HepG2 (cell line): ENCODE data around the gene RAB30. TPM values are rescaled to one million over a fixed set of nuclear protein-coding genes. Genes with fewer than 3 reads are reported as not detected.

Source experiments
- ATAC-seq: fragments of 200-7000 bp; cut with Tn5 transposase; 3 replicates; pipeline ENCODE4 v1.9.1; 2020; ENCODE audit warnings: mild to moderate bottlenecking, moderate library complexity
- BruUV-seq: library from RNA; stranded (reverse); fragments of 400-500 nt; replicated peaks from 2 replicates; lab custom pipeline; 2021; lab: Mats Ljungman, UMichigan
- CTCF ChIA-PET: fragments of 300-600 bp; formaldehyde crosslinking; extraction: SDS; loops from one replicate; lab custom pipeline; 2021; ENCODE audit warnings: low total read pairs, inconsistent platforms, low intra/inter-chr PET ratio; lab: Yijun Ruan, JAX
- POLR2A ChIA-PET: fragments of 350-600 bp; sonication (Branson Sonifier 250); formaldehyde crosslinking; loops from one replicate; lab custom pipeline; 2020; ENCODE audit warnings: antibody characterized with exemption, inconsistent platforms; lab: Yijun Ruan, JAX
- DNase-seq: peaks from one replicate; pipeline ENCODE4 v3.0.0-alpha.2; 2015; ENCODE audit warnings: low spot score
- FAIRE-seq: peaks from 3 replicates; lab custom pipeline; 2011; peaks lifted over from hg19 to GRCh38; lab: Jason Lieb, UNC
- H2AFZ ChIP-seq: one replicate; pipeline ENCODE4 v1.6.1; 2011; ENCODE audit warnings: low read length, inconsistent platforms
- H3K27ac ChIP-seq: fragments of 300-600 bp; 3 replicates; pipeline ENCODE4 v1.8.0; 2011; ENCODE audit warnings: mixed run types, mild to moderate bottlenecking, mixed read lengths, low read length, inconsistent platforms; ENCODE audit not compliant: insufficient read depth; ENCODE audit errors: extremely low read length
- H3K27me3 ChIP-seq, 2 experiments: fragments of 200-600 bp in 1 of 2; 2 replicates in 1 of 2; 3 replicates in 1 of 2; pipeline versions ENCODE4 v1.6.0 to v1.8.0; 2011; ENCODE audit warnings: low read length in 2 of 2, mild to moderate bottlenecking in 2 of 2, moderate library complexity in 2 of 2, inconsistent platforms in 1 of 2; ENCODE audit not compliant: insufficient read depth in 2 of 2, control insufficient read depth in 1 of 2
- H3K36me3 ChIP-seq, 2 experiments: fragments of 200-600 bp in 1 of 2; replicated peaks in 1 of 2; 2 replicates in 1 of 2; 3 replicates in 1 of 2; pipeline versions ENCODE4 v1.5.1 to v1.8.0; 2011; ENCODE audit warnings: low read length in 2 of 2, inconsistent platforms in 1 of 2; ENCODE audit not compliant: insufficient read depth in 2 of 2, control insufficient read depth in 1 of 2
- H3K4me1 ChIP-seq: 2 replicates; pipeline ENCODE4 v1.5.1; 2012; ENCODE audit warnings: low read length, inconsistent platforms; ENCODE audit not compliant: insufficient read depth
- H3K4me2 ChIP-seq: 2 replicates; pipeline ENCODE4 v1.6.0; 2011; ENCODE audit warnings: low read depth, low read length, inconsistent platforms
- H3K4me3 ChIP-seq, 3 experiments: fragments of 200-600 bp in 1 of 3; sonication (generic), shearing (Covaris generic) in 1 of 3; replicated peaks in 1 of 3; 2 replicates each; pipeline ENCODE4 v1.5.1; 2011 to 2016; ENCODE audit warnings: low read length in 3 of 3, inconsistent platforms in 2 of 3, low read depth in 2 of 3, mild to moderate bottlenecking in 2 of 3, control low read depth in 1 of 3, mixed read lengths in 1 of 3; ENCODE audit not compliant: insufficient read depth in 1 of 3
- H3K79me2 ChIP-seq: one replicate; pipeline ENCODE4 v1.6.1; 2011; ENCODE audit warnings: low read length, inconsistent platforms; ENCODE audit not compliant: insufficient read depth
- H3K9ac ChIP-seq: 2 replicates; pipeline ENCODE4 v1.6.0; 2011; ENCODE audit warnings: mild to moderate bottlenecking, low read depth, low read length, inconsistent platforms; ENCODE audit not compliant: insufficient read depth
- H3K9me3 ChIP-seq: 2 replicates; pipeline ENCODE4 v1.5.1; 2012; ENCODE audit warnings: mild to moderate bottlenecking, low read length
- H4K20me1 ChIP-seq: 2 replicates; pipeline ENCODE4 v1.6.0; 2011; ENCODE audit warnings: inconsistent platforms, mild to moderate bottlenecking, low read length, moderate library complexity; ENCODE audit not compliant: insufficient read depth
- NFATC3 ChIP-seq: sonication (generic); formaldehyde crosslinking; IDR thresholded peaks from 2 replicates; pipeline ENCODE4 v1.5.1; 2020; ENCODE audit warnings: mild to moderate bottlenecking, missing genetic modification reagents
- NPAS2 ChIP-seq: sonication (generic); formaldehyde crosslinking; IDR thresholded peaks from 2 replicates; pipeline ENCODE4 v1.8.0; 2022; ENCODE audit warnings: mild to moderate bottlenecking, missing genetic modification reagents, borderline replicate concordance
- PITX1 ChIP-seq: sonication (generic); formaldehyde crosslinking; IDR thresholded peaks from 2 replicates; pipeline ENCODE4 v1.5.1; 2020; ENCODE audit warnings: mild to moderate bottlenecking, missing genetic modification reagents
- PRDM15 ChIP-seq: sonication (generic); formaldehyde crosslinking; IDR thresholded peaks from 2 replicates; pipeline ENCODE4 v1.4.0; 2020; ENCODE audit warnings: missing genetic modification reagents
- ZNF468 ChIP-seq: sonication (generic); formaldehyde crosslinking; IDR thresholded peaks from 2 replicates; pipeline ENCODE4 v1.8.0; 2022; ENCODE audit warnings: mild to moderate bottlenecking, moderate library complexity, missing genetic modification reagents
- WGBS: methylation state at CpG from one replicate; pipeline ENCODE4 v1.1.6; 2017; ENCODE audit warnings: low lambda C conversion rate; 5-methylcytosine and 5-hydroxymethylcytosine counted together
- in situ Hi-C: cut with HindIII; loops from 2 replicates; pipeline ENCODE4 v1.10.0; 2017; ENCODE audit warnings: low pct_unique_long_range_greater_than_20kb; ENCODE audit not compliant: extremely low pct_ligation_motif_present
- intact Hi-C: fragments of 100-400 bp; cut with micrococcal nuclease; formaldehyde crosslinking; loops from one replicate; pipeline ENCODE4 v1.10.0; 2022; ENCODE audit not compliant: unreplicated experiment
- polyA plus RNA-seq, 8 experiments: library from polyadenylated mRNA; depleted of rRNA in 3 of 8; stranded (reverse) in 7 of 8; unstranded in 1 of 8; fragments of >200 nt; fragmentation: Illumina TruSeq in 4 of 8; extraction: Trizol in 4 of 8; gene quantifications; 2 replicates each; pipeline versions ENCODE4 v1.2.1 to v1.2.3, GENCODE V29; 2011 to 2016; ENCODE audit warnings: low read depth in 4 of 8, missing spikeins in 1 of 8, mixed read lengths in 1 of 8; ENCODE audit not compliant: insufficient read depth in 1 of 8
- total RNA-seq, 5 experiments: library from RNA; depleted of rRNA; stranded (reverse); fragments of >200 nt; fragmentation: Illumina TruSeq; extraction: Trizol; gene quantifications; 2 replicates each; pipeline ENCODE4 v1.2.3, GENCODE V29; 2016; ENCODE audit warnings: low read depth in 1 of 5
- TF ChIP-seq, protein P1 (sequence below): sonication (generic); formaldehyde crosslinking; IDR thresholded peaks from 2 replicates; pipeline ENCODE4 v1.5.1; 2020; ENCODE audit warnings: missing genetic modification reagents, mild to moderate bottlenecking, borderline replicate concordance

Gene RAB30
- total and polyA plus RNA-seq, 2 of the 13 experiments (the other 11 are each of a cell fraction or from before 2014, with no cell fraction given): 3.7 to 5.0 TPM

- WGBS: 96% methylated on average over 4 of the region's 4 CpGs
- no peaks in the 10 kb centered on the region for H3K36me3 ChIP-seq
- H3K4me1 ChIP-seq: peaks cover 40% of the 10 kb centered on the region
- H3K79me2 ChIP-seq: peaks cover 4% of the 10 kb centered on the region
- DNase-seq: no peak
- no peak overlapping the region for H2AFZ ChIP-seq
- no peak overlapping the region for H3K4me3 ChIP-seq
- no peak for TF ChIP-seq ZNF468 (CRISPR knock-in tag)
- no peak for TF ChIP-seq PITX1
- TF ChIP-seq PRDM15 (CRISPR knock-in tag): no peak
- no peaks in the 10 kb centered on the region for H3K9me3 ChIP-seq
- POLR2A ChIA-PET: no interaction called here
- intact Hi-C loops: no loop called here
- H3K27me3 ChIP-seq: no peaks in the 10 kb centered on the region
- CTCF ChIA-PET: no interaction called here
- in situ Hi-C loops: no loop called here
- H3K4me2 ChIP-seq: no peak overlapping the region
- no peak for FAIRE-seq
- no peak overlapping the region for H3K27ac ChIP-seq
- no peaks in the 10 kb centered on the region for H4K20me1 ChIP-seq
- no peak overlapping the region for H3K9ac ChIP-seq
- BruUV-seq: no TSS peak
- ATAC-seq: no peak
Observed at GRCh38 chr11:83039566-83039965, 32.1 kb downstream of the RAB30 start.

GRCh38 chr11:83037877-83038276 is 33.8 kb downstream of the RAB30 start:
- no TSS peak for BruUV-seq
- 94% methylated on average over 4 of the region's 4 CpGs for WGBS
- CTCF ChIA-PET: interaction anchor here (0.6 kb wide), 1 partner anchor 13 kb away, joined by 3 read pairs; no protein-coding TSS in a partner anchor

More at GRCh38 chr11:83037877-83038276, 33.8 kb downstream of the RAB30 start:
- no peak overlapping the region for H3K27ac ChIP-seq
- TF ChIP-seq NPAS2 (CRISPR knock-in tag) (no peak), NFATC3 (CRISPR knock-in tag) (no peak)
- TF ChIP-seq, protein P1, sequence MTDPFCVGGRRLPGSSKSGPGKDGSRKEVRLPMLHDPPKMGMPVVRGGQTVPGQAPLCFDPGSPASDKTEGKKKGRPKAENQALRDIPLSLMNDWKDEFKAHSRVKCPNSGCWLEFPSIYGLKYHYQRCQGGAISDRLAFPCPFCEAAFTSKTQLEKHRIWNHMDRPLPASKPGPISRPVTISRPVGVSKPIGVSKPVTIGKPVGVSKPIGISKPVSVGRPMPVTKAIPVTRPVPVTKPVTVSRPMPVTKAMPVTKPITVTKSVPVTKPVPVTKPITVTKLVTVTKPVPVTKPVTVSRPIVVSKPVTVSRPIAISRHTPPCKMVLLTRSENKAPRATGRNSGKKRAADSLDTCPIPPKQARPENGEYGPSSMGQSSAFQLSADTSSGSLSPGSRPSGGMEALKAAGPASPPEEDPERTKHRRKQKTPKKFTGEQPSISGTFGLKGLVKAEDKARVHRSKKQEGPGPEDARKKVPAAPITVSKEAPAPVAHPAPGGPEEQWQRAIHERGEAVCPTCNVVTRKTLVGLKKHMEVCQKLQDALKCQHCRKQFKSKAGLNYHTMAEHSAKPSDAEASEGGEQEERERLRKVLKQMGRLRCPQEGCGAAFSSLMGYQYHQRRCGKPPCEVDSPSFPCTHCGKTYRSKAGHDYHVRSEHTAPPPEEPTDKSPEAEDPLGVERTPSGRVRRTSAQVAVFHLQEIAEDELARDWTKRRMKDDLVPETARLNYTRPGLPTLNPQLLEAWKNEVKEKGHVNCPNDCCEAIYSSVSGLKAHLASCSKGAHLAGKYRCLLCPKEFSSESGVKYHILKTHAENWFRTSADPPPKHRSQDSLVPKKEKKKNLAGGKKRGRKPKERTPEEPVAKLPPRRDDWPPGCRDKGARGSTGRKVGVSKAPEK (CRISPR knock-in tag): no peak
- POLR2A ChIA-PET: no interaction called here
- no peak overlapping the region for H3K4me3 ChIP-seq
- no peaks in the 10 kb centered on the region for H3K27me3 ChIP-seq
- H2AFZ ChIP-seq: no peak overlapping the region
- intact Hi-C loops (no loop called here), in situ Hi-C loops (no loop called here)
- no peaks in the 10 kb centered on the region for H4K20me1 ChIP-seq
- peaks cover 46% of the 10 kb centered on the region for H3K4me1 ChIP-seq
- peaks cover 4% of the 10 kb centered on the region for H3K79me2 ChIP-seq
- FAIRE-seq: no peak
- H3K9me3 ChIP-seq: no peaks in the 10 kb centered on the region
- DNase-seq: no peak
- no peak overlapping the region for H3K9ac ChIP-seq
- ATAC-seq: no peak
- no peak overlapping the region for H3K4me2 ChIP-seq
- H3K36me3 ChIP-seq: no peaks in the 10 kb centered on the region
